ENCODE measurements around the gene PDIK1L. TPM values are rescaled to one million over a fixed set of nuclear protein-coding genes. Genes with fewer than 3 reads are reported as not detected.

The PDIK1L gene
- 11.4 TPM for total RNA-seq
- long read RNA-seq, full-length matches to known transcripts = 13 of 20 reads
- long read RNA-seq, partial matches to known transcripts = 1 of 20 reads
- long read RNA-seq, other reads (novel, unspliced or antisense) = 6 of 20 reads

GRCh38 chr1:26111530-26112406 lies at the start of gene PDIK1L:
Gene PDIK1L (plus strand): TSS chr1:26111824. CDS start chr1:26114309, 2,485 bp downstream.
- peaks cover 24% of the 10 kb centered on the region for H3K36me3 ChIP-seq
- intact Hi-C loops (cut with DNase I) = no loop called here
- no peaks in the 10 kb centered on the region for H3K27me3 ChIP-seq
- TF ChIP-seq CTCF (IDR thresholded peaks at IDR 0.05) = no peak
- no peaks in the 10 kb centered on the region for H3K9me3 ChIP-seq
- H3K4me3 ChIP-seq = peak within 1 kb of the TSS; percentile 100
- DNase-seq (peak; percentile 97), ATAC-seq (peak; percentile 94)
- peaks cover 28% of the 10 kb centered on the region for H3K4me1 ChIP-seq
- peak within 1 kb of the TSS; percentile 95 for H3K27ac ChIP-seq

- TF ChIP-seq CTCF (IDR thresholded peaks at IDR 0.05) = no peak
- Histone ChIP-seq H3K9me3 (no peaks in the 10 kb centered on the region), H3K27ac (no peak overlapping the region), H3K4me1 (no peaks in the 10 kb centered on the region), H3K36me3 (no peaks in the 10 kb centered on the region), H3K4me3 (no peak overlapping the region), H3K27me3 (no peaks in the 10 kb centered on the region)
- DNase-seq = no peak
- intact Hi-C loops (cut with DNase I) = no loop called here
- ATAC-seq = no peak
These were observed 47.1 kb upstream of the PDIK1L start for GRCh38 chr1:26064553-26064952.

- ATAC-seq = no peak
- no peaks in the 10 kb centered on the region for H3K9me3 ChIP-seq
- H3K4me1 ChIP-seq = no peaks in the 10 kb centered on the region
- no peak for DNase-seq
- H3K4me3 ChIP-seq = no peak overlapping the region
- no peak overlapping the region for H3K27ac ChIP-seq
- intact Hi-C loops (cut with DNase I) = no loop called here
- no peaks in the 10 kb centered on the region for H3K36me3 ChIP-seq
- no peaks in the 10 kb centered on the region for H3K27me3 ChIP-seq
- no peak for TF ChIP-seq CTCF (IDR thresholded peaks at IDR 0.05)
These were observed 45.5 kb upstream of the PDIK1L start for GRCh38 chr1:26066160-26066559.

GRCh38 chr1:26066857-26067256 lies 44.8 kb upstream of the PDIK1L start:
- intact Hi-C loops (cut with DNase I) = no loop called here
- Histone ChIP-seq H3K9me3 (no peaks in the 10 kb centered on the region), H3K4me1 (no peaks in the 10 kb centered on the region), H3K27ac (no peak overlapping the region), H3K27me3 (no peaks in the 10 kb centered on the region), H3K36me3 (no peaks in the 10 kb centered on the region), H3K4me3 (no peak overlapping the region)
- DNase-seq (no peak), ATAC-seq (peak; percentile 15)
- no peak for TF ChIP-seq CTCF (IDR thresholded peaks at IDR 0.05)

- H3K27me3 ChIP-seq = no peaks in the 10 kb centered on the region
- no peak for TF ChIP-seq CTCF (IDR thresholded peaks at IDR 0.05)
- no peak within 1 kb of the TSS for H3K4me3 ChIP-seq
- intact Hi-C loops (cut with DNase I) = no loop called here
- no peaks in the 10 kb centered on the region for H3K36me3 ChIP-seq
- DNase-seq (no peak), ATAC-seq (no peak)
- H3K9me3 ChIP-seq = no peaks in the 10 kb centered on the region
- no peak within 1 kb of the TSS for H3K27ac ChIP-seq
- H3K4me1 ChIP-seq = no peaks in the 10 kb centered on the region
These were observed 44.2 kb upstream of the PDIK1L start, which contains the start of gene TRIM63 for GRCh38 chr1:26067432-26067911. Gene TRIM63 (minus strand): TSS chr1:26067630. CDS start chr1:26067494, 136 bp downstream.
